Chondrocyte (in vitro differentiated cells): ENCODE data around the gene CAPN5. TPM values are rescaled to one million over a fixed set of nuclear protein-coding genes. Genes with fewer than 3 reads are reported as not detected.
"Not testable (repeated sequence)": the region's sequence is repeated elsewhere in the genome, so short reads cannot be mapped to it uniquely, and the experiment has no call there.

ENCODE experiments used
- DNase-seq: peaks from one replicate; pipeline ENCODE4 v3.0.0; 2021; ENCODE audit warnings: mixed read lengths, low spot score
- H3K27ac Mint-ChIP-seq: one replicate; pipeline ENCODE4 v1.8.0; 2021; ENCODE audit warnings: mild to moderate bottlenecking, moderate library complexity, mixed read lengths; ENCODE audit not compliant: unreplicated experiment
- H3K27me3 Mint-ChIP-seq: 2 replicates; pipeline ENCODE4 v1.8.0; 2021; ENCODE audit warnings: low read depth, mixed read lengths
- H3K36me3 Mint-ChIP-seq: 2 replicates; pipeline ENCODE4 v1.8.0; 2021; ENCODE audit warnings: low read depth, mixed read lengths
- H3K4me1 Mint-ChIP-seq: 2 replicates; pipeline ENCODE4 v1.8.0; 2021; ENCODE audit warnings: low read depth, mild to moderate bottlenecking, mixed read lengths
- H3K4me3 Mint-ChIP-seq: one replicate; pipeline ENCODE4 v1.8.0; 2021; ENCODE audit warnings: mild to moderate bottlenecking, moderate library complexity, mixed read lengths; ENCODE audit not compliant: unreplicated experiment
- H3K9me3 Mint-ChIP-seq: 2 replicates; pipeline ENCODE4 v1.8.0; 2021; ENCODE audit warnings: low read depth, mixed read lengths
- total RNA-seq: library from RNA; stranded (reverse); gene quantifications from 3 replicates; pipeline ENCODE4 v1.2.1, GENCODE V29; 2021
- TF ChIP-seq, protein P1 (sequence below): fragments of 200-600 bp; sonication (generic); IDR thresholded peaks from 2 replicates; pipeline ENCODE4 v1.5.0; 2021; ENCODE audit warnings: antibody characterized with exemption, mild to moderate bottlenecking, moderate library complexity

Gene CAPN5
- total RNA-seq, 1 donor from 2014 or later, result 11.9 TPM

DNA sequence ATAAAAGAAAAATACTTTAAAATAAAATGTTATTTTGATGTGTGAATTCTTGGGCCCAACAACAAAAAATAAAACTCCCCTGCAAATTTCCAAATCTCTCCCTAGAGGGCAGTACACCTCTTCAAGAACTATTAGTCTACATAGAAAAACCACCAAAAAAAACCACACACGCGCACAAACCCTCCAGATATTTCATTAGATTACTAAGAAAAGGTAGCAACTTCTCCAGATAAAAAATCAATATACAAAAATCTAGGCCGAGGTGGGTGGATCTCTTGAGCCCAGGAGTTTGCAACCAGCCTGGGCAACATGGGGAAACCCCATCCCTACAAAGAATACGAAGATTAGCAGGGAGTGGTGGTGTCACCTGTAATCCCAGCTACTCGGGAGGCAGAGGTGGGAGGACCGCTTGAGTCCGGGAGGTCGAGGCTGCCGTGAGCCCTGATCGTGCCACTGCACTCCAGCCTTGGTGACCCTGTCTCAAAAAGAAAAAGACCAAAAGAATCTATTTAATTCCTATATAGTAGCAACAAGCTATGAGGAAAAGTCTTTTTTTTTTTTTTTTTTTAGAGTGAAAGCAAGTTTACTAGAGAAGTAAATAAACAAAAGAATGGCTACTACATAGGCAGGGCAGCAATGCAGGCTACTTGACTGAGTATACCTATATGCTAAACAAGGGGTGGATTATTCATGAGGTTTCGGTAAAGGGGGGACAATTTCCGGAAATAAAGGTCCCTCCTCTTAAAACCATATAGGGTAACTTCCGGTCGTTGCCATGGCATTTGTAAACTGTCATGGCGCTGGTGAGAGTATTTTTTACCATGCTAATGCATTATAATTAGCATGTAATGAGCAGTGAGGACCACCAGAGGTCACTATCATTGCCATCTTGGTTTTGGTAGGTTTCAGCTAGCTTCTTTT is 19.5 kb upstream of the CAPN5 start:
- no peak for DNase-seq
- no peaks in the 10 kb centered on the region for H3K9me3 Mint-ChIP-seq
- TF ChIP-seq, protein P1, sequence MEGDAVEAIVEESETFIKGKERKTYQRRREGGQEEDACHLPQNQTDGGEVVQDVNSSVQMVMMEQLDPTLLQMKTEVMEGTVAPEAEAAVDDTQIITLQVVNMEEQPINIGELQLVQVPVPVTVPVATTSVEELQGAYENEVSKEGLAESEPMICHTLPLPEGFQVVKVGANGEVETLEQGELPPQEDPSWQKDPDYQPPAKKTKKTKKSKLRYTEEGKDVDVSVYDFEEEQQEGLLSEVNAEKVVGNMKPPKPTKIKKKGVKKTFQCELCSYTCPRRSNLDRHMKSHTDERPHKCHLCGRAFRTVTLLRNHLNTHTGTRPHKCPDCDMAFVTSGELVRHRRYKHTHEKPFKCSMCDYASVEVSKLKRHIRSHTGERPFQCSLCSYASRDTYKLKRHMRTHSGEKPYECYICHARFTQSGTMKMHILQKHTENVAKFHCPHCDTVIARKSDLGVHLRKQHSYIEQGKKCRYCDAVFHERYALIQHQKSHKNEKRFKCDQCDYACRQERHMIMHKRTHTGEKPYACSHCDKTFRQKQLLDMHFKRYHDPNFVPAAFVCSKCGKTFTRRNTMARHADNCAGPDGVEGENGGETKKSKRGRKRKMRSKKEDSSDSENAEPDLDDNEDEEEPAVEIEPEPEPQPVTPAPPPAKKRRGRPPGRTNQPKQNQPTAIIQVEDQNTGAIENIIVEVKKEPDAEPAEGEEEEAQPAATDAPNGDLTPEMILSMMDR, result peak; percentile 86
- H3K4me1 Mint-ChIP-seq, result peaks cover 11% of the 10 kb centered on the region
- H3K27me3 Mint-ChIP-seq, result peaks cover 7% of the 10 kb centered on the region
- H3K27ac Mint-ChIP-seq, result peak overlapping the region; percentile 46
- H3K4me3 Mint-ChIP-seq, result peak overlapping the region; percentile 71
- H3K36me3 Mint-ChIP-seq, result no peaks in the 10 kb centered on the region

DNA sequence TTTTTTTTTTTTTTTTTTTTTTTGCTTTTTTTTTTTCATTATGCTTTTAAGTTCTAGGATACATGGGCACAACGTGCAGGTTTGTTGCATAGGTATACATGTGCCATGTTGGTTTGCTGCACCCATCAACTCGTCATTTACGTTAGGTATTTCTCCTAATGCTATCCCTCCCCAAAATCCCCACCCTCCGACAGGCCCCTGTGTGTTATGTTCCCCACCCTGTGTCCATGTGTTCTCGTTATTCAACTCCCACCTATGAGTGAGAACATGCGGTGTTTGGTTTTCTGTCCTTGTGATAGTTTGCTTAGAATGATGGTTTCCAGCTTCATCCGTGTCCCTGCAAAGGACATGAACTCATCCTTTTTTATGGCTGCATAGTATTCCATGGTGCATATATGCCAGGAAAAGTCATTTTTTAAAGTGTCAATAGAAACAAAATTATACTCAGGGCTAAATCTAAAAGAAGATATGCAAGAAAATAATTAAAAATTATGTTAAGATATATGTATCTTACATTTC is 18.8 kb upstream of the CAPN5 start:
- not testable (repeated sequence) for H3K27ac Mint-ChIP-seq, H3K4me3 Mint-ChIP-seq, DNase-seq

DNA sequence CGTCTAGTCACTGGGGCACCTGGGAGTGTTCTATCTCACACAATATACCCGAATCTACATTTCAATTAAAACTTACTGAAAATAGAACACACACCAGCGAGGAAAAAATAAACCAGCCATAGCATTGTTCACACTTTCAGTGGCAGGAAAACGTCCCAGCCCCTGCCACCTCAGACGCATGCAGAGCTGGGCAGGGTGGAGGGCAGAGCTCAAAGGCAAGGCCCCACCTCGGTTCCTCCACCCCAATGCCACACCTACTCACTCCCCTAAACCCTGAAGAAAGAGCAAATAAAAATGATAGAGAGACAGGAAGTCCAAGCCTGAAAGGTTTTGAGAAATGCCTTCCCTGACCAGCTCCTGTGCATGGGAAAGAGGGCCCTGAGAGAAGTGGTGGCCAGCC is 17.7 kb upstream of the CAPN5 start:
- Mint-ChIP-seq H3K9me3 (no peaks in the 10 kb centered on the region), H3K36me3 (no peaks in the 10 kb centered on the region), H3K4me1 (peaks cover 8% of the 10 kb centered on the region), H3K27me3 (peaks cover 7% of the 10 kb centered on the region), H3K4me3 (no peak overlapping the region), H3K27ac (no peak overlapping the region)
- TF ChIP-seq, protein P1, result no peak
- DNase-seq, result no peak

More for the DNA sequence above, 18.8 kb upstream of the CAPN5 start:
- not testable (repeated sequence) for H3K36me3 Mint-ChIP-seq, H3K27me3 Mint-ChIP-seq, H3K9me3 Mint-ChIP-seq
- peaks cover 11% of the 10 kb centered on the region for H3K4me1 Mint-ChIP-seq

DNA sequence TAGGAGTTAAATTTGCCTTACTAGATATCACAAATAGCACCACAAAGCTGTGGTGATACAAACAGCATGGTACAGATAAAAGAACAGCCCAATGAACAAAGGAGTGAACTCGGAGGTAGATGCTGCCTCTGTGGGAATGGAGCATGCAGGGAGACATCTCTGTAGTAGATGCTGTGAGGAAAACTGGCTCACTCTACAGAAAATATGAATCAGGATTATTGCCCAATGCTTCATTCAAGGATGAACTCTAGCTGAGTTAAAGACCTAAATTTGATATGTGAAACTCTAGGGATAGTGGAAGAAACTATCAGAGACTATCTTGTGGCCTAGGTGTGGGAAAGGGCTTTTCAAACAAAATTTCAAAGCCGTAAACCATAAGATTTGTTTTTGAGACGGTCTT is 15.3 kb upstream of the CAPN5 start:
- Mint-ChIP-seq H3K36me3 (no peaks in the 10 kb centered on the region), H3K4me1 (peaks cover 4% of the 10 kb centered on the region), H3K9me3 (no peaks in the 10 kb centered on the region), H3K27ac (no peak overlapping the region), H3K4me3 (no peak overlapping the region), H3K27me3 (no peaks in the 10 kb centered on the region)
- no peak for DNase-seq
- TF ChIP-seq, protein P1, result no peak

DNA sequence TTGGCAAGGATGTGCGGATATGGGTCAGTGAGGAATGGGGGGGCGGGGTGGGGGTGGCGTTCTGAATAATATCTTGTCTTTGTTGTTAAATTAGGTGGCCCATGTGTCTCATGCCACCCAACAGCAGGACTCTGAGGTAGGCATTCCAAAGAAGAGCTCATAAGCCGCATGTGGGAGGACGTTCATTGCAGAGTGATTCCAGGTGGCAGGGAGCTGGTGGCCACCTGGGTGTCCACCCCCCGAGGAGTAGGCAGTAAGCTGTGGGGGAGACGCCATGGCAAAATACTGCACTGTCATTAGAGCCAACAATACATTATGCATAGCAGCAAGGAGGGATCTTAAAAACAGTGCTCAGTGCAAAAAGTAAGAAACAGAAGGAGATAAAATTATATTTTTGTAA is 14.3 kb upstream of the CAPN5 start:
- peaks cover 5% of the 10 kb centered on the region for H3K9me3 Mint-ChIP-seq
- H3K27me3 Mint-ChIP-seq, result no peaks in the 10 kb centered on the region
- no peaks in the 10 kb centered on the region for H3K4me1 Mint-ChIP-seq
- no peak for DNase-seq
- no peak overlapping the region for H3K4me3 Mint-ChIP-seq
- H3K27ac Mint-ChIP-seq, result no peak overlapping the region
- TF ChIP-seq, protein P1, result no peak
- peaks cover 2% of the 10 kb centered on the region for H3K36me3 Mint-ChIP-seq
